ENCODE data around the gene TLNRD1.

Gene TLNRD1

GRCh38 chr15:80978685-80979329, 21.9 kb upstream of the TLNRD1 start:
- no peak for DNase-seq

- no peak for DNase-seq
Observed at GRCh38 chr15:80979538-80980200, 21.1 kb upstream of the TLNRD1 start.

GRCh38 chr15:80982205-80982604, 18.5 kb upstream of the TLNRD1 start:
- DNase-seq, result no peak

GRCh38 chr15:80982839-80983238, 17.9 kb upstream of the TLNRD1 start:
- no peak for DNase-seq

GRCh38 chr15:80984856-80985255, 15.9 kb upstream of the TLNRD1 start:
- no peak for DNase-seq

GRCh38 chr15:80985981-80986380, 14.7 kb upstream of the TLNRD1 start:
- no peak for DNase-seq

- no peak for DNase-seq
Observed at GRCh38 chr15:80986487-80986886, 14.2 kb upstream of the TLNRD1 start.

- DNase-seq, result no peak
Observed at GRCh38 chr15:80988148-80988796, 12.5 kb upstream of the TLNRD1 start.

GRCh38 chr15:80989081-80989517, 11.6 kb upstream of the TLNRD1 start:
- DNase-seq, result no peak

GRCh38 chr15:80989518-80990478, 10.9 kb upstream of the TLNRD1 start, which contains the start of gene MESD:
MESD (minus strand) TSS chr15:80989819; CDS start chr15:80989791, 28 bp downstream.
- DNase-seq, result peak; percentile 91 to 97 (median 97)

GRCh38 chr15:80990955-80991354, 9.8 kb upstream of the TLNRD1 start:
- DNase-seq, result no peak

- no peak for DNase-seq
Observed at GRCh38 chr15:80991421-80991820, 9.3 kb upstream of the TLNRD1 start.

GRCh38 chr15:80992006-80992405, 8.7 kb upstream of the TLNRD1 start:
- no peak for DNase-seq

GRCh38 chr15:80992441-80992840, 8.3 kb upstream of the TLNRD1 start:
- no peak for DNase-seq

GRCh38 chr15:80996247-80996646, 4.5 kb upstream of the TLNRD1 start:
- no peak for DNase-seq

GRCh38 chr15:80997692-80998091, 3.0 kb upstream of the TLNRD1 start:
- DNase-seq, result no peak

GRCh38 chr15:80998251-80998650, 2.5 kb upstream of the TLNRD1 start:
- DNase-seq, result no peak

- DNase-seq, result peak in 1 of 4 experiments; percentile 19
Observed at GRCh38 chr15:80999623-81000036, 1.1 kb upstream of the TLNRD1 start.

GRCh38 chr15:81000144-81000623, 539 bp upstream of the TLNRD1 start:
- no peak for DNase-seq

GRCh38 chr15:81001152-81002008, 657 bp downstream of the TLNRD1 start:
- DNase-seq, result peak in 2 of 4 experiments; percentile 9 to 42

- DNase-seq, result no peak
Observed at GRCh38 chr15:81002009-81002330, 1.2 kb downstream of the TLNRD1 start.
